IgD-negative memory B cell (primary cell): ENCODE data around the gene GCKR. TPM values are rescaled to one million over a fixed set of nuclear protein-coding genes. Genes with fewer than 3 reads are reported as not detected.

Experiments
- polyA plus RNA-seq: library from polyadenylated mRNA; unstranded; fragments of 300-500 nt; fragmentation: Illumina TruSeq; gene quantifications from one replicate; pipeline ENCODE4 v1.2.3, GENCODE V29; 2021

The GCKR gene
- polyA plus RNA-seq, 1 donor from 2014 or later, result not detected

Other genes with a start within 250 kb of the GCKR start
- gene SLC30A3, start 233.8 kb upstream of the GCKR start, polyA plus RNA-seq, result not detected
- not detected for gene DNAJC5G, start 221.4 kb upstream of the GCKR start, polyA plus RNA-seq
- gene TRIM54, start 214.4 kb upstream of the GCKR start, polyA plus RNA-seq, result not detected
- gene UCN, start 188.4 kb upstream of the GCKR start, polyA plus RNA-seq, result 1.6 TPM
- 96.1 TPM for gene MPV17, start 173.7 kb upstream of the GCKR start, polyA plus RNA-seq
- gene GTF3C2, start 140.1 kb upstream of the GCKR start, polyA plus RNA-seq, result 38.6 TPM
- 35.0 TPM for gene EIF2B4, start 126.5 kb upstream of the GCKR start, polyA plus RNA-seq
- 219 TPM for gene SNX17, start 126.2 kb upstream of the GCKR start, polyA plus RNA-seq
- gene ZNF513, start 116.1 kb upstream of the GCKR start, polyA plus RNA-seq, result 4.8 TPM
- gene PPM1G, start 87.2 kb upstream of the GCKR start, polyA plus RNA-seq, result 80.1 TPM
- 69.2 TPM for gene NRBP1, start 68.2 kb upstream of the GCKR start, polyA plus RNA-seq
- 1.6 TPM for gene KRTCAP3, start 54.5 kb upstream of the GCKR start, polyA plus RNA-seq
- 1.9 TPM for gene IFT172, start 7.1 kb upstream of the GCKR start, polyA plus RNA-seq
- not detected for gene FNDC4, start 1.6 kb upstream of the GCKR start, polyA plus RNA-seq
- 27.6 TPM for gene ZNF512, start 86.2 kb downstream of the GCKR start, polyA plus RNA-seq
- 2.5 TPM for gene CCDC121, start 132.2 kb downstream of the GCKR start, polyA plus RNA-seq
- 46.4 TPM for gene GPN1, start 132.2 kb downstream of the GCKR start, polyA plus RNA-seq
- gene SUPT7L, start 166.8 kb downstream of the GCKR start, polyA plus RNA-seq, result 15.4 TPM
- 20.7 TPM for gene SLC4A1AP, start 167.1 kb downstream of the GCKR start, polyA plus RNA-seq